ENCODE data around the gene TSPEAR. TPM values are rescaled to one million over a fixed set of nuclear protein-coding genes. Genes with fewer than 3 reads are reported as not detected.

The TSPEAR gene
- total and polyA plus RNA-seq, 9 of the 15 experiments (the other 6 are each of a cell fraction or from before 2014, with no cell fraction given): not detected

- TF ChIP-seq, protein P1, sequence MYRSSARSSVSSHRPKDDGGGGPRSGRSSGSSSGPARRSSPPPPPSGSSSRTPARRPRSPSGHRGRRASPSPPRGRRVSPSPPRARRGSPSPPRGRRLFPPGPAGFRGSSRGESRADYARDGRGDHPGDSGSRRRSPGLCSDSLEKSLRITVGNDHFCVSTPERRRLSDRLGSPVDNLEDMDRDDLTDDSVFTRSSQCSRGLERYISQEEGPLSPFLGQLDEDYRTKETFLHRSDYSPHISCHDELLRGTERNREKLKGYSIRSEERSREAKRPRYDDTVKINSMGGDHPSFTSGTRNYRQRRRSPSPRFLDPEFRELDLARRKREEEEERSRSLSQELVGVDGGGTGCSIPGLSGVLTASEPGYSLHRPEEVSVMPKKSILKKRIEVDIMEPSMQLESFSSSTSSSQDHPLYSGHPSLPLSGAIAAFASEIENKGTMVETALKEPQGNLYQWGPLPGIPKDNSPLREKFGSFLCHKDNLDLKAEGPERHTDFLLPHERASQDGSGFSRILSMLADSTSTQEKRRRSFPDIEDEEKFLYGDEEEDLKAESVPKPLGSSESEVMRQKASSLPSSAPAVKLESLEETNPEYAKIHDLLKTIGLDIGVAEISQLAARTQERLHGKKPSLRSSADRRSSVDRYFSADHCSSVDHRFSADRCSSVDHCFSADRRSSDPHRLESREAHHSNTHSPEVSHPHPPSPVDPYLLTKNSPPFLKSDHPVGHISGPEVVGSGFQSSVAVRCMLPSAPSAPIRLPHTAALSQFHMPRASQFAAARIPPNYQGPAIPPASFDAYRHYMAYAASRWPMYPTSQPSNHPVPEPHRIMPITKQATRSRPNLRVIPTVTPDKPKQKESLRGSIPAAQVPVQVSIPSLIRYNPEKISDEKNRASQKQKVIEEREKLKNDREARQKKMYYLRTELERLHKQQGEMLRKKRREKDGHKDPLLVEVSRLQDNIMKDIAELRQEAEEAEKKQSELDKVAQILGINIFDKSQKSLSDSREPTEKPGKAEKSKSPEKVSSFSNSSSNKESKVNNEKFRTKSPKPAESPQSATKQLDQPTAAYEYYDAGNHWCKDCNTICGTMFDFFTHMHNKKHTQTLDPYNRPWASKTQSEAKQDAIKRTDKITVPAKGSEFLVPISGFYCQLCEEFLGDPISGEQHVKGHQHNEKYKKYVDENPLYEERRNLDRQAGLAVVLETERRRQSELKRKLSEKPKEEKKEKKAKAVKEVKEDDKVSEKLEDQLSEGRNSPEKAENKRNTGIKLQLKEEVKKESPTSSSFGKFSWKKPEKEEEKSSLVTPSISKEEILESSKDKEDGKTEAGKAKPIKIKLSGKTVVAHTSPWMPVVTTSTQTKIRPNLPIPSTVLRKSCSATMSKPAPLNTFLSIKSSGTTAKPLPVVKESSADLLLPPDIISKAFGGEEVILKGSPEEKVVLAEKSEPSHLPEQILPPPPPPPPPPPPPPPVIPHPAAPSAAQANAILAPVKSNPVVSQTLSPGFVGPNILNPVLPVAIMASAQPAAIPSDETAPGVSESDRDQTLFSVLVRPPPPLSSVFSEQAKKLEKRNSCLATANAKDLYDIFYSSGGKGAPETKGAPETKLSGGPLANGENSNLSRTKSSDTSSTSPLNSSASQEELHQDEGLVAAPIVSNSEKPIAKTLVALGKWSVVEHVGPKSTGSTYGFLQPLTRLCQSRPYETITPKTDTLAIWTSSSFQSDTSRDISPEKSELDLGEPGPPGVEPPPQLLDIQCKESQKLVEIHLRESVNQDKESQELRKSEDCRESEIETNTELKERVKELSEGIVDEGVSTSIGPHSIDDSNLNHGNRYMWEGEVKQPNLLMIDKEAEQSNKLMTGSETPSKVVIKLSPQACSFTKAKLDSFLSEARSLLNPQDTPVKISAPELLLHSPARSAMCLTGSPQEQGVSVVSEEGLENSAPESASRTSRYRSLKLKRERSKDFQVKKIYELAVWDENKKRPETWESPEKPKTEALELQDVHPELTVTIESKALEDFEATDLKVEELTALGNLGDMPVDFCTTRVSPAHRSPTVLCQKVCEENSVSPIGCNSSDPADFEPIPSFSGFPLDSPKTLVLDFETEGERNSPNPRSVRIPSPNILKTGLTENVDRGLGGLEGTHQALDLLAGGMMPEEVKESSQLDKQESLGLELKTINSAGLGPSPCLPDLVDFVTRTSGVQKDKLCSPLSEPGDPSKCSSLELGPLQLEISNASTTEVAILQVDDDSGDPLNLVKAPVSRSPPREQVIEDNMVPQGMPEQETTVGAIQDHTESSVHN (IDR thresholded peaks at IDR 0.05; ENCODE audit: borderline replicate concordance in 1 of 2, low read depth in 1 of 2): no peak
- TF ChIP-seq MGA (IDR thresholded peaks at IDR 0.05): no peak
- TF ChIP-seq ZBTB1 (CRISPR knock-in tag; IDR thresholded peaks at IDR 0.05; ENCODE audit: borderline replicate concordance, low read depth): no peak
- TF ChIP-seq KAT7 (CRISPR knock-in tag; IDR thresholded peaks at IDR 0.05; ENCODE audit: borderline replicate concordance): no peak
- no peak for TF ChIP-seq FOSL1 (tag; conservative IDR thresholded peaks at IDR 0.05)
- no peak for TF ChIP-seq KDM4B (IDR thresholded peaks at IDR 0.05; ENCODE audit: borderline replicate concordance in 2 of 2, low read depth in 1 of 2)
These were observed 40.5 kb downstream of the TSPEAR start (continued) for GRCh38 chr21:44670642-44671432.
